ENCODE results near the gene GNA12.

GRCh38 chr7:2777898-2778535 is 66.1 kb downstream of the GNA12 start:
- TF ChIP-seq POLR2AphosphoS5 (IDR thresholded peaks at IDR 0.05): no peak
- TF ChIP-seq CTCF (IDR thresholded peaks at IDR 0.05 in 8 of 11, conservative IDR thresholded peaks at IDR 0.05 in 3 of 11): no peak

All from spleen (tissue), 7 donors.